ENCODE measurements around the gene ATG101. TPM values are rescaled to one million over a fixed set of nuclear protein-coding genes. Genes with fewer than 3 reads are reported as not detected.
"Not testable (repeated sequence)": the region's sequence is repeated elsewhere in the genome, so short reads cannot be mapped to it uniquely, and the experiment has no call there.

ATG101 gene
- total and polyA plus RNA-seq, 9 of the 15 experiments (the other 6 are each of a cell fraction or from before 2014, with no cell fraction given), result 2.9 to 52.4 (median 29.7) TPM

DNA sequence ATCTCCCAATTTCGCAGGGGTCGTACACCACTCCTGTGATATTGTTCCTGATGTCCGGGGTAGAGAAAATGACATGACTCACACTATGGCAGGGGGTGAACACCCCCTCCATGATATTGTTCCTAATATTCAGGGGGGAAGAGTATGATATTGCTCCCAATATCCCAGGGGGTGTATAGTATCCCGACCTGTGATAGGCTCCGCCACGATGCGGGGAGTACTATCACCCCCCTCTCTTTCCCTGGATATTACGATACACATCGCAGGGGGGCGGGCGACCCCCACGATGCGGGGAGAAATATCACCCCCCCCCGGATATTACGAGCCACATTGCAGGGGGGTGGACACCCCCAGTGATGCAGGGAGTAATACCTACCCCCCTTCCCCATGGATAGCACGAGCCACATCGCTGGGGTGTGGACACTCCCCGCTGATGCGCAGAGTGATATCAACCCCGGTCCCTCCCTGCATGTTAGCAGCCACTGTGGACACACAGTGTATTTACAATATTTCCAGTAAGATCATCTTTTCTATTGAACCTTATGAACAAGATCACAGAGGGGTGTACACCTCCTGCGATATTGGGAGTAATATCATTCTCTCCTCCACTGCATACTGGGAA lies 27.4 kb downstream of the ATG101 start:
- no peaks in the 10 kb centered on the region for H3K36me3 ChIP-seq (ENCODE audit: control insufficient read depth, insufficient read depth, low read length)
- WGBS (ENCODE audit: insufficient coverage, low coverage, missing lambda C conversion rate), result 18% methylated on average over 13 of the region's 21 CpGs

DNA sequence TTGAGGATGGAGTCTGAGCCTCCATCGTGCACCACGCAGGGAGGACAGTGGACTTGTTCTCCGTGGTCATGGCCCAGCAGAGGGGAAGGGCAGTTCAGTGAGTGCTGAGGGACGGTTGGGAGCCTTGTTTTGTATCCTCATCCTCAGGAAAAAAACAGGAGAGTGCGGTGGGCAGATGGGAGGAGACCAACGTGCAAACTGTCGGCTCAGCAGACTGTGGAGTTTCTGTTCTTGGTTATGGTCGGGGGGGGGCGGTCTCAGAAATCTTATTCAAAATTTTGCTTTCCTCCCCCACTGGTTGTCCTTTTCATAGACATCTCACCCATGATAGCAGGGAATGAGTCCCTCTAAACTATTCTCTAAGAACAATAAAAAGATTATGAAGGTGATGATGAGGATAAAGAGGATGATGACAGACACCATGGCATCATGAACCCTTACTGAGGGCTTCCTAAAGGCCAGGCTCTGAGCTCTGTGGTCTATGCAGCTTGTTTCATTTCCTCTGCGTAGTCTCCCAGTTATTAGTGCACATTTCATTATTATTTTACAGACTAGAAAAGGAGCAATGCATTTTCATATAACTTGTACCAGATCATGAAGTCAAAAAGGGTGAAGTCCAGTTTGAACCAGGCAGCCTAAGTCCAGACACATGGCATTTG lies 34.8 kb downstream of the ATG101 start:
- CTCF ChIA-PET (ENCODE audit: low intra/inter-chr PET ratio); intact Hi-C loops (cut with micrococcal nuclease): not testable (repeated sequence)

More for the DNA sequence above, 27.4 kb downstream of the ATG101 start:
- no peak for DNase-seq (ENCODE audit: extremely low read depth in 1 of 4, low spot score in 3 of 4)
- no peaks in the 10 kb centered on the region for H3K79me2 ChIP-seq (ENCODE audit: control insufficient read depth, insufficient read depth, low read length)
- H4K20me1 ChIP-seq (replicated peaks; ENCODE audit: control insufficient read depth, insufficient read depth, low read length), result no peaks in the 10 kb centered on the region
- no peak overlapping the region for H3K27ac ChIP-seq (ENCODE audit: extremely low read depth, low read depth, low read length)
- BruUV-seq (replicated peaks), result no TSS peak
- no peak overlapping the region for H3K4me2 ChIP-seq (ENCODE audit: insufficient read depth, low read length)
- H3K9me3 ChIP-seq (replicated peaks; ENCODE audit: control insufficient read depth, insufficient read depth, low read depth, low read length), result no peaks in the 10 kb centered on the region
- FAIRE-seq, result no peak
- no peak overlapping the region for H3K4me3 ChIP-seq
- ChIA-PET CTCF (ENCODE audit: low intra/inter-chr PET ratio) (interaction anchor here (0.6 kb wide), 1 partner anchor 92 kb away, joined by 5 read pairs; no protein-coding TSS in a partner anchor), POLR2A (no interaction called here)
- no peak overlapping the region for H3K9ac ChIP-seq (ENCODE audit: insufficient read depth in 1 of 2, low read depth in 2 of 2, low read length in 2 of 2)
- ATAC-seq, result no peak
- no peak overlapping the region for H2AFZ ChIP-seq (ENCODE audit: low read depth, low read length)
- TF ChIP-seq ZNF311 (CRISPR knock-in tag; IDR thresholded peaks at IDR 0.05) (no peak), FOXP1 (CRISPR knock-in tag; IDR thresholded peaks at IDR 0.05) (no peak), NFRKB (IDR thresholded peaks at IDR 0.05; ENCODE audit: low read depth) (no peak), NR3C1 (CRISPR knock-in tag; IDR thresholded peaks at IDR 0.05) (no peak), KLF16 (IDR thresholded peaks at IDR 0.05) (no peak), CHCHD3 (CRISPR knock-in tag; IDR thresholded peaks at IDR 0.05) (no peak)
- TF ChIP-seq, protein P1, sequence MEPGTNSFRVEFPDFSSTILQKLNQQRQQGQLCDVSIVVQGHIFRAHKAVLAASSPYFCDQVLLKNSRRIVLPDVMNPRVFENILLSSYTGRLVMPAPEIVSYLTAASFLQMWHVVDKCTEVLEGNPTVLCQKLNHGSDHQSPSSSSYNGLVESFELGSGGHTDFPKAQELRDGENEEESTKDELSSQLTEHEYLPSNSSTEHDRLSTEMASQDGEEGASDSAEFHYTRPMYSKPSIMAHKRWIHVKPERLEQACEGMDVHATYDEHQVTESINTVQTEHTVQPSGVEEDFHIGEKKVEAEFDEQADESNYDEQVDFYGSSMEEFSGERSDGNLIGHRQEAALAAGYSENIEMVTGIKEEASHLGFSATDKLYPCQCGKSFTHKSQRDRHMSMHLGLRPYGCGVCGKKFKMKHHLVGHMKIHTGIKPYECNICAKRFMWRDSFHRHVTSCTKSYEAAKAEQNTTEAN (CRISPR knock-in tag; IDR thresholded peaks at IDR 0.05), result no peak
- TF ChIP-seq, protein P2, sequence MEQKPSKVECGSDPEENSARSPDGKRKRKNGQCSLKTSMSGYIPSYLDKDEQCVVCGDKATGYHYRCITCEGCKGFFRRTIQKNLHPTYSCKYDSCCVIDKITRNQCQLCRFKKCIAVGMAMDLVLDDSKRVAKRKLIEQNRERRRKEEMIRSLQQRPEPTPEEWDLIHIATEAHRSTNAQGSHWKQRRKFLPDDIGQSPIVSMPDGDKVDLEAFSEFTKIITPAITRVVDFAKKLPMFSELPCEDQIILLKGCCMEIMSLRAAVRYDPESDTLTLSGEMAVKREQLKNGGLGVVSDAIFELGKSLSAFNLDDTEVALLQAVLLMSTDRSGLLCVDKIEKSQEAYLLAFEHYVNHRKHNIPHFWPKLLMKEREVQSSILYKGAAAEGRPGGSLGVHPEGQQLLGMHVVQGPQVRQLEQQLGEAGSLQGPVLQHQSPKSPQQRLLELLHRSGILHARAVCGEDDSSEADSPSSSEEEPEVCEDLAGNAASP (IDR thresholded peaks at IDR 0.05), result no peak
- no peaks in the 10 kb centered on the region for H3K4me1 ChIP-seq (replicated peaks in 1 of 2; ENCODE audit: control insufficient read depth in 2 of 2, insufficient read depth in 2 of 2, low read length in 2 of 2)
- intact Hi-C loops (cut with micrococcal nuclease) (no loop called here), in situ Hi-C loops (cut with MboI) (no loop called here)
- no peaks in the 10 kb centered on the region for H3K9me1 ChIP-seq (ENCODE audit: control insufficient read depth, insufficient read depth, low read length)
- peaks cover 21 to 26% of the 10 kb centered on the region in 2 experiments for H3K27me3 ChIP-seq (ENCODE audit: control insufficient read depth in 2 of 2, insufficient read depth in 2 of 2, low read length in 2 of 2)

More for the DNA sequence above, 34.8 kb downstream of the ATG101 start:
- H3K4me3 ChIP-seq; H3K9me3 ChIP-seq (replicated peaks; ENCODE audit: control insufficient read depth, insufficient read depth, low read depth, low read length); FAIRE-seq; H3K4me2 ChIP-seq (ENCODE audit: insufficient read depth, low read length); H4K20me1 ChIP-seq (replicated peaks; ENCODE audit: control insufficient read depth, insufficient read depth, low read length); in situ Hi-C loops (cut with MboI); H3K79me2 ChIP-seq (ENCODE audit: control insufficient read depth, insufficient read depth, low read length); H3K36me3 ChIP-seq (ENCODE audit: control insufficient read depth, insufficient read depth, low read length); H3K9me1 ChIP-seq (ENCODE audit: control insufficient read depth, insufficient read depth, low read length); H3K9ac ChIP-seq (ENCODE audit: insufficient read depth in 1 of 2, low read depth in 2 of 2, low read length in 2 of 2); H2AFZ ChIP-seq (ENCODE audit: low read depth, low read length); ATAC-seq; DNase-seq (ENCODE audit: extremely low read depth in 1 of 4, low spot score in 3 of 4); POLR2A ChIA-PET; BruUV-seq (replicated peaks); H3K27ac ChIP-seq (ENCODE audit: extremely low read depth, low read depth, low read length); H3K4me1 ChIP-seq (replicated peaks in 1 of 2; ENCODE audit: control insufficient read depth in 2 of 2, insufficient read depth in 2 of 2, low read length in 2 of 2): not testable (repeated sequence)
- peaks cover 12 to 15% of the 10 kb centered on the region in 2 experiments for H3K27me3 ChIP-seq (ENCODE audit: control insufficient read depth in 2 of 2, insufficient read depth in 2 of 2, low read length in 2 of 2)
- WGBS (ENCODE audit: insufficient coverage, low coverage, missing lambda C conversion rate), result 0% methylated on average over 10 of the region's 10 CpGs

Measured in K562 (cell line).